GM12864 (cell line): ENCODE measurements around the gene CNTNAP2.

Source experiments
- DNase-seq: peaks from one replicate; pipeline ENCODE4 v3.0.0-alpha.2; 2011; ENCODE audit warnings: low read depth
- H3K4me3 ChIP-seq: 2 replicates; pipeline ENCODE4 v1.5.1; 2011; ENCODE audit warnings: mild to moderate bottlenecking, low read depth, low read length, control low read depth
- CTCF ChIP-seq: IDR thresholded peaks from 2 replicates; pipeline ENCODE4 v1.5.1; 2011; ENCODE audit warnings: low read depth, mild to moderate bottlenecking, moderate library complexity, low read length, control low read depth, inconsistent platforms; ENCODE audit errors: missing control alignments

CNTNAP2 gene

GRCh38 chr7:148276314-148277041 lies 2159.9 kb downstream of the CNTNAP2 start:
- no peak for TF ChIP-seq CTCF
- no peak overlapping the region for H3K4me3 ChIP-seq
- DNase-seq, result no peak

- H3K4me3 ChIP-seq, result no peak overlapping the region
- TF ChIP-seq CTCF, result no peak
- DNase-seq, result no peak
These were observed 2160.6 kb downstream of the CNTNAP2 start for GRCh38 chr7:148277042-148277660.

- no peak overlapping the region for H3K4me3 ChIP-seq
- peak; percentile 44 for TF ChIP-seq CTCF
- no peak for DNase-seq
These were observed 2169.5 kb downstream of the CNTNAP2 start for GRCh38 chr7:148286150-148286549.

GRCh38 chr7:148287538-148287937 lies 2170.9 kb downstream of the CNTNAP2 start:
- no peak for DNase-seq
- no peak overlapping the region for H3K4me3 ChIP-seq
- TF ChIP-seq CTCF, result no peak

GRCh38 chr7:148288592-148289151 lies 2172.1 kb downstream of the CNTNAP2 start:
- no peak for DNase-seq
- no peak overlapping the region for H3K4me3 ChIP-seq
- TF ChIP-seq CTCF, result no peak

- no peak for TF ChIP-seq CTCF
- no peak for DNase-seq
- H3K4me3 ChIP-seq, result no peak overlapping the region
These were observed 2173.0 kb downstream of the CNTNAP2 start for GRCh38 chr7:148289630-148290029.
